H1 (cell line): Measurements from ENCODE around the gene INAVA. TPM values are rescaled to one million over a fixed set of nuclear protein-coding genes. Genes with fewer than 3 reads are reported as not detected.

Experiments used
- CTCF ChIA-PET: fragments of 300-600 bp; sonication (Branson Sonifier 250); formaldehyde crosslinking; loops from one replicate; lab custom pipeline; 2021; ENCODE audit not compliant: partially characterized antibody; lab: Charles Lee
- POLR2A ChIA-PET: fragments of 300-600 bp; sonication (Branson Sonifier 250); formaldehyde crosslinking; loops from one replicate; lab custom pipeline; 2021; ENCODE audit warnings: inconsistent platforms; ENCODE audit not compliant: partially characterized antibody; lab: Charles Lee
- DNase-seq, 2 experiments: peaks; one replicate each; pipeline versions ENCODE4 v3.0.0 to v3.0.0-alpha.2; 2010 to 2022; ENCODE audit warnings: low spot score in 2 of 2, low read depth in 1 of 2, mixed read lengths in 1 of 2
- FAIRE-seq: peaks from 2 replicates; lab custom pipeline; 2011; peaks lifted over from hg19 to GRCh38; lab: Jason Lieb, UNC
- H2AFZ ChIP-seq: 2 replicates; pipeline ENCODE4 v1.8.1; 2012; ENCODE audit warnings: low read length, inconsistent platforms
- H2AK5ac ChIP-seq: 2 replicates; pipeline ENCODE4 v1.6.1; 2013; ENCODE audit warnings: low read depth, low read length
- H2BK120ac ChIP-seq: replicated peaks from 2 replicates; pipeline ENCODE3; 2013; ENCODE audit warnings: low read depth, low read length, inconsistent platforms
- H2BK12ac ChIP-seq: 2 replicates; pipeline ENCODE4 v1.6.1; 2013; ENCODE audit warnings: low read depth, low read length
- H2BK15ac ChIP-seq: 2 replicates; pipeline ENCODE4 v1.6.1; 2013; ENCODE audit warnings: low read length
- H2BK20ac ChIP-seq: 2 replicates; pipeline ENCODE4 v1.6.1; 2013; ENCODE audit warnings: low read length
- H2BK5ac ChIP-seq: 2 replicates; pipeline ENCODE4 v1.6.1; 2013; ENCODE audit warnings: low read depth, low read length
- H3K14ac ChIP-seq: 2 replicates; pipeline ENCODE4 v1.6.1; 2013; ENCODE audit warnings: inconsistent platforms; ENCODE audit not compliant: insufficient read length
- H3K18ac ChIP-seq: 2 replicates; pipeline ENCODE4 v1.6.1; 2013; ENCODE audit warnings: low read length; ENCODE audit errors: extremely low read depth
- H3K23ac ChIP-seq: 2 replicates; pipeline ENCODE4 v1.6.1; 2013; ENCODE audit warnings: inconsistent platforms; ENCODE audit not compliant: insufficient read length
- H3K23me2 ChIP-seq: 2 replicates; pipeline ENCODE4 v1.6.1; 2013; ENCODE audit warnings: low read depth, low read length
- H3K27ac ChIP-seq: 2 replicates; pipeline ENCODE4 v1.6.1; 2011; ENCODE audit warnings: low read depth, low read length, inconsistent platforms
- H3K27me3 ChIP-seq, 4 experiments: replicated peaks in 1 of 4; 1 replicate in 1 of 4; 2 replicates in 3 of 4; pipeline versions ENCODE4 v1.6.1 to v1.8.1; 2011 to 2013; ENCODE audit warnings: low read length in 3 of 4, mild to moderate bottlenecking in 3 of 4, inconsistent platforms in 2 of 4, mixed read lengths in 2 of 4, moderate library complexity in 1 of 4; ENCODE audit not compliant: control insufficient read depth in 3 of 4, insufficient read depth in 3 of 4; ENCODE audit errors: extremely low read depth in 1 of 4
- H3K36me3 ChIP-seq, 4 experiments: 2 replicates each; pipeline versions ENCODE4 v1.6.1 to v1.8.1; 2011 to 2013; ENCODE audit warnings: mild to moderate bottlenecking in 4 of 4, low read length in 3 of 4, moderate library complexity in 2 of 4, control low read depth in 1 of 4, inconsistent platforms in 1 of 4; ENCODE audit not compliant: insufficient read depth in 4 of 4, control insufficient read depth in 2 of 4
- H3K4ac ChIP-seq: replicated peaks from 2 replicates; pipeline ENCODE3; 2013; ENCODE audit warnings: low read length, low read depth, mixed read lengths, inconsistent platforms; ENCODE audit not compliant: insufficient read length
- H3K4me1 ChIP-seq, 4 experiments: replicated peaks in 1 of 4; 1 replicate in 1 of 4; 2 replicates in 3 of 4; pipeline versions ENCODE4 v1.6.1 to v1.8.1; 2011 to 2013; ENCODE audit warnings: low read length in 3 of 4, inconsistent platforms in 2 of 4, mixed read lengths in 1 of 4; ENCODE audit not compliant: insufficient read depth in 4 of 4, control insufficient read depth in 3 of 4
- H3K4me2 ChIP-seq, 2 experiments: 2 replicates each; pipeline versions ENCODE4 v1.6.1 to v1.8.1; 2011 to 2013; ENCODE audit warnings: low read depth in 2 of 2, low read length in 2 of 2, control low read depth in 1 of 2, inconsistent platforms in 1 of 2, mild to moderate bottlenecking in 1 of 2; ENCODE audit not compliant: insufficient read depth in 1 of 2
- H3K4me3 ChIP-seq, 4 experiments: fragments of 200-600, 300-600 bp in 1 of 4; sonication (generic), shearing (Covaris generic), sonication (Bioruptor Twin) in 1 of 4; 2 replicates each; pipeline versions ENCODE4 v1.5.1 to v1.8.1; 2011 to 2016; ENCODE audit warnings: low read length in 4 of 4, low read depth in 3 of 4, control low read depth in 2 of 4, inconsistent platforms in 2 of 4, mild to moderate bottlenecking in 2 of 4, mixed read lengths in 1 of 4, moderate library complexity in 1 of 4; ENCODE audit not compliant: insufficient read depth in 2 of 4; ENCODE audit errors: extremely low read depth in 1 of 4
- H3K56ac ChIP-seq: replicated peaks from 2 replicates; pipeline ENCODE3; 2013; ENCODE audit warnings: low read depth, mild to moderate bottlenecking, mixed read lengths, low read length, inconsistent platforms; ENCODE audit not compliant: insufficient read length
- H3K79me1 ChIP-seq: 2 replicates; pipeline ENCODE4 v1.6.1; 2013; ENCODE audit warnings: low read depth, low read length, control low read depth
- H3K79me2 ChIP-seq, 2 experiments: 2 replicates each; pipeline versions ENCODE4 v1.6.1 to v1.8.1; 2012 to 2013; ENCODE audit warnings: low read length in 2 of 2, mild to moderate bottlenecking in 2 of 2, inconsistent platforms in 1 of 2; ENCODE audit not compliant: insufficient read depth in 2 of 2, control insufficient read depth in 1 of 2
- H3K9ac ChIP-seq, 4 experiments: replicated peaks in 1 of 4; 1 replicate in 1 of 4; 2 replicates in 3 of 4; pipeline versions ENCODE4 v1.6.1 to v1.8.1; 2011 to 2013; ENCODE audit warnings: low read depth in 3 of 4, low read length in 3 of 4, control low read depth in 2 of 4, mild to moderate bottlenecking in 2 of 4, moderate library complexity in 2 of 4, inconsistent platforms in 1 of 4; ENCODE audit errors: extremely low read depth in 1 of 4
- H3K9me3 ChIP-seq, 2 experiments: 2 replicates each; pipeline versions ENCODE4 v1.6.1 to v1.8.1; 2012 to 2013; ENCODE audit warnings: mild to moderate bottlenecking in 2 of 2, moderate library complexity in 2 of 2, control low read depth in 1 of 2, inconsistent platforms in 1 of 2, low read depth in 1 of 2, low read length in 1 of 2, mixed read lengths in 1 of 2; ENCODE audit not compliant: insufficient read depth in 2 of 2
- H4K20me1 ChIP-seq, 2 experiments: replicated peaks in 1 of 2; 2 replicates each; pipeline versions ENCODE3 to v1.8.1; 2011 to 2013; ENCODE audit warnings: inconsistent platforms in 2 of 2, low read length in 2 of 2, mild to moderate bottlenecking in 1 of 2; ENCODE audit not compliant: insufficient read depth in 2 of 2, control insufficient read depth in 1 of 2
- H4K5ac ChIP-seq: 2 replicates; pipeline ENCODE4 v1.6.1; 2013; ENCODE audit warnings: low read length, low read depth, mixed read lengths, inconsistent platforms; ENCODE audit not compliant: insufficient read length
- H4K8ac ChIP-seq: 2 replicates; pipeline ENCODE4 v1.8.0; 2013; ENCODE audit warnings: mild to moderate bottlenecking, moderate library complexity, low read length, inconsistent platforms; ENCODE audit not compliant: insufficient read depth; ENCODE audit errors: extremely low read depth
- H4K91ac ChIP-seq: replicated peaks from 2 replicates; pipeline ENCODE3; 2013; ENCODE audit warnings: low read length, mixed read lengths, inconsistent platforms; ENCODE audit not compliant: insufficient read length
- BCL11A ChIP-seq, 2 experiments: IDR thresholded peaks; one replicate each; pipeline ENCODE4 v1.6.1; 2011; ENCODE audit warnings: low read depth in 2 of 2, low read length in 2 of 2, mild to moderate bottlenecking in 2 of 2
- CREB1 ChIP-seq: IDR thresholded peaks from 2 replicates; pipeline ENCODE4 v1.6.1; 2012; ENCODE audit warnings: inconsistent platforms
- EP300 ChIP-seq, 2 experiments: IDR thresholded peaks; 1 replicate in 1 of 2; 2 replicates in 1 of 2; pipeline ENCODE4 v1.6.1; 2011 to 2012; ENCODE audit warnings: low read depth in 2 of 2, low read length in 2 of 2, mild to moderate bottlenecking in 2 of 2, borderline replicate concordance in 1 of 2, inconsistent platforms in 1 of 2, moderate library complexity in 1 of 2
- HDAC6 ChIP-seq: IDR thresholded peaks from one replicate; pipeline ENCODE4 v1.7.1; 2012; ENCODE audit warnings: low read depth, mild to moderate bottlenecking, inconsistent platforms, low read length, moderate library complexity
- JUN ChIP-seq: IDR thresholded peaks from 2 replicates; pipeline ENCODE4 v1.6.1; 2011; ENCODE audit warnings: low read depth, mild to moderate bottlenecking, improper control_type of control experiment, low read length
- KDM5A ChIP-seq: fragments of 200-600 bp; IDR thresholded peaks from 2 replicates; pipeline ENCODE4 v1.7.1; 2012; ENCODE audit warnings: mild to moderate bottlenecking, low read length, inconsistent platforms, mixed read lengths
- PHF8 ChIP-seq: fragments of 200-600 bp; sonication (generic); conservative IDR thresholded peaks from 2 replicates; pipeline ENCODE4 v1.7.1; 2012; ENCODE audit warnings: low read depth, mild to moderate bottlenecking, inconsistent platforms, low read length, moderate library complexity
- POLR2A ChIP-seq, 2 experiments: IDR thresholded peaks; 1 replicate in 1 of 2; 2 replicates in 1 of 2; pipeline ENCODE4 v1.6.1; 2011; ENCODE audit warnings: low read depth in 2 of 2, low read length in 2 of 2, mild to moderate bottlenecking in 2 of 2; ENCODE audit errors: control extremely low read depth in 1 of 2
- SIX5 ChIP-seq: IDR thresholded peaks from 2 replicates; pipeline ENCODE4 v1.6.1; 2011; ENCODE audit warnings: mild to moderate bottlenecking, low read depth, low read length
- TAF7 ChIP-seq: optimal IDR thresholded peaks from 2 replicates; pipeline ENCODE3; 2011; ENCODE audit warnings: low read depth, mild to moderate bottlenecking, inconsistent platforms, low read length, moderate library complexity, borderline replicate concordance
- TCF12 ChIP-seq: IDR thresholded peaks from 2 replicates; pipeline ENCODE4 v1.6.1; 2011; ENCODE audit warnings: low read depth, mild to moderate bottlenecking, low read length
- WGBS, 2 experiments: shearing (Covaris generic) in 1 of 2; methylation state at CpG; one replicate each; pipeline versions ENCODE4 v1.1.6 to v1.1.7; 2013 to 2015; ENCODE audit warnings: low lambda C conversion rate in 2 of 2, mixed read lengths in 2 of 2, inconsistent platforms in 1 of 2, low coverage in 1 of 2, missing lambda C conversion rate in 1 of 2; ENCODE audit not compliant: insufficient replicate concordance in 2 of 2, insufficient coverage in 1 of 2, insufficient read length in 1 of 2; ENCODE audit errors: extremely low coverage in 1 of 2, missing lambda C conversion rate in 1 of 2; 5-methylcytosine and 5-hydroxymethylcytosine counted together
- polyA plus RNA-seq, 7 experiments: library from polyadenylated mRNA; depleted of rRNA in 3 of 7; stranded (reverse) in 5 of 7; unstranded in 2 of 7; fragments of >200 nt in 5 of 7; fragments of 200-250 nt in 2 of 7; gene quantifications; 1 replicate in 5 of 7; 2 replicates in 1 of 7; 4 replicates in 1 of 7; pipeline versions ENCODE4 v1.2.1 to v1.2.3, GENCODE V29; 2011 to 2013; ENCODE audit warnings: missing spikeins in 2 of 7, mixed read lengths in 2 of 7
- total RNA-seq: library from RNA; stranded (reverse); fragmentation: NEBNext Ultra II Directional; extraction: Animal tissue kit (Norgen Biotek cat#: 25700); gene quantifications from 2 replicates; pipeline ENCODE4 v1.2.1, GENCODE V29; 2021
- TF ChIP-seq, protein P1 (sequence below): IDR thresholded peaks from 2 replicates; pipeline ENCODE4 v1.6.1; 2012; ENCODE audit warnings: low read length, inconsistent platforms

Gene INAVA
- total and polyA plus RNA-seq, 2 of the 8 experiments (the other 6 are each of a cell fraction or from before 2014, with no cell fraction given) = 46.8 to 49.3 TPM

DNA sequence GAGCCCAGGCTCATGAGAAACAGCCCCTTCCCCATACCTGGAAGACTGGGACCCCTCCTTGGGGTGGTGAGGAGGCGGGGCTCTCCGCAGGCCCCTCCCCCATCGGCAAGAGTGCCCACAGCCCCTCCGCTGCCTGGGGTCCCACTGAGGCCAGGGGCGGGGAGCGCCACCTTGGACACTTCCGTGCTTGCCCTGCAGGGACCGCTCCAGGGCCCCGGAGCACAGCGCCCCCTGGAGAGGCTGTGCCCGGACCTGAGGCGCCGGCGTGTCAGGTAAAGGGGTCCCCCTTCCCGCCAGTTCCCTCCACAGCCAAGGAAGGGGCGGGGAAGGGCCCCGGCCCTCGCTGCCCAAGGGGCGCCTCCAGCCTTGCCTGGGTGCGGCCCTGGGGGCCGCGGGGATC is 21.5 kb downstream of the INAVA start:
- Histone ChIP-seq H4K91ac (no peak overlapping the region), H2BK15ac (no peak overlapping the region), H2BK120ac (no peak overlapping the region), H3K4me2 (peak overlapping the region; percentile 57 to 59; a peak in 3 of 4 replicates), H3K27ac (no peak overlapping the region), H2AFZ (no peak overlapping the region), H3K56ac (peak overlapping the region; percentile 39), H2BK12ac (no peak overlapping the region), H3K79me2 (no peaks in the 10 kb centered on the region), H3K27me3 (no peaks in the 10 kb centered on the region), H3K23me2 (no peaks in the 10 kb centered on the region; the same call in 1 of the 2 replicates), H3K9me3 (no peaks in the 10 kb centered on the region), H3K4ac (no peak overlapping the region), H3K36me3 (peaks cover 8 to 23% (median 17%) of the 10 kb centered on the region in 4 experiments; a peak in 6 of 8 replicates), H4K8ac (peak overlapping the region; percentile 91), H3K23ac (no peak overlapping the region), H4K5ac (peak overlapping the region; percentile 61), H2AK5ac (no peak overlapping the region), H3K9ac (no peak overlapping the region), H3K79me1 (no peaks in the 10 kb centered on the region), H3K14ac (no peak overlapping the region), H3K18ac (peak overlapping the region; percentile 48; the same call in 1 of the 2 replicates), H4K20me1 (peaks cover 0 to 3% of the 10 kb centered on the region in 2 experiments), H2BK5ac (no peak overlapping the region; the same call in 1 of the 2 replicates), H2BK20ac (no peak overlapping the region), H3K4me1 (peaks cover 0 to 6% (median 3%) of the 10 kb centered on the region in 4 experiments; a peak in 3 of 7 replicates), H3K4me3 (peak overlapping the region; percentile 8 to 47 (median 20); a peak in 6 of 8 replicates)
- DNase-seq = peak; percentile 70 to 91
- WGBS, 2 experiments = 15% methylated on average over 15 of the region's 22 CpGs; no CpG with 5 or more reads in 1 of the 2 experiments
- no peak for FAIRE-seq
- ChIA-PET POLR2A (interaction anchor here (0.8 to 2.9 kb wide), 6 partner anchors 9 to 57 kb away, joined by 3 to 26 read pairs (median 6); no protein-coding TSS in a partner anchor), CTCF (interaction anchor here (0.6 to 3.0 kb wide), 18 partner anchors 11 to 380 kb away, joined by 3 to 17 read pairs (median 4); partner anchors contain the start of gene INAVA)
- TF ChIP-seq BCL11A (IDR thresholded peaks at IDR 0.05; ENCODE audit: low read depth in 2 of 2, low read length in 2 of 2) = no peak
- no peak for TF ChIP-seq JUN
- TF ChIP-seq, protein P1, sequence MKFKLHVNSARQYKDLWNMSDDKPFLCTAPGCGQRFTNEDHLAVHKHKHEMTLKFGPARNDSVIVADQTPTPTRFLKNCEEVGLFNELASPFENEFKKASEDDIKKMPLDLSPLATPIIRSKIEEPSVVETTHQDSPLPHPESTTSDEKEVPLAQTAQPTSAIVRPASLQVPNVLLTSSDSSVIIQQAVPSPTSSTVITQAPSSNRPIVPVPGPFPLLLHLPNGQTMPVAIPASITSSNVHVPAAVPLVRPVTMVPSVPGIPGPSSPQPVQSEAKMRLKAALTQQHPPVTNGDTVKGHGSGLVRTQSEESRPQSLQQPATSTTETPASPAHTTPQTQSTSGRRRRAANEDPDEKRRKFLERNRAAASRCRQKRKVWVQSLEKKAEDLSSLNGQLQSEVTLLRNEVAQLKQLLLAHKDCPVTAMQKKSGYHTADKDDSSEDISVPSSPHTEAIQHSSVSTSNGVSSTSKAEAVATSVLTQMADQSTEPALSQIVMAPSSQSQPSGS = no peak
- peak in 1 of 2 experiments; percentile 41; a peak in 1 of 3 replicates for TF ChIP-seq POLR2A (IDR thresholded peaks at IDR 0.05; ENCODE audit: control extremely low read depth in 1 of 2, low read depth in 2 of 2, low read length in 2 of 2)
- peak; percentile 59; the same call in 1 of the 2 replicates for TF ChIP-seq CREB1
- TF ChIP-seq TAF7 = peak; percentile 60
- no peak for TF ChIP-seq KDM5A
- TF ChIP-seq PHF8 = no peak
- no peak for TF ChIP-seq EP300 (IDR thresholded peaks at IDR 0.05; ENCODE audit: borderline replicate concordance in 1 of 2, low read depth in 2 of 2, low read length in 2 of 2)
- no peak for TF ChIP-seq TCF12
- TF ChIP-seq HDAC6 = no peak
- TF ChIP-seq SIX5 = no peak
